Muscle layer of duodenum (tissue), 2 donors: ENCODE measurements around the gene GSK3A.

Experiments used
- H3K27ac ChIP-seq: one replicate; pipeline ENCODE4 v1.7.0; 2013; ENCODE audit warnings: mild to moderate bottlenecking, low read length
- H3K27me3 ChIP-seq: one replicate; pipeline ENCODE4 v1.7.0; 2013; ENCODE audit warnings: low read depth, mild to moderate bottlenecking, control low read depth, low read length
- H3K36me3 ChIP-seq, 2 donors: one replicate each; pipeline ENCODE4 v1.7.0; 2013; ENCODE audit warnings: low read length in 2 of 2, control low read depth in 1 of 2, mild to moderate bottlenecking in 1 of 2; ENCODE audit not compliant: insufficient read depth in 2 of 2, control insufficient read depth in 1 of 2
- H3K4me1 ChIP-seq, 2 donors: one replicate each; pipeline ENCODE4 v1.7.0; 2013; ENCODE audit warnings: low read length in 2 of 2, mild to moderate bottlenecking in 2 of 2, control low read depth in 1 of 2, moderate library complexity in 1 of 2; ENCODE audit not compliant: insufficient read depth in 2 of 2, control insufficient read depth in 1 of 2
- H3K4me3 ChIP-seq, 2 donors: one replicate each; pipeline ENCODE4 v1.7.0; 2013; ENCODE audit warnings: low read length in 2 of 2, low read depth in 1 of 2, mild to moderate bottlenecking in 1 of 2
- H3K9me3 ChIP-seq, 2 donors: one replicate each; pipeline ENCODE4 v1.7.0; 2013; ENCODE audit warnings: low read length in 2 of 2, control low read depth in 1 of 2, mild to moderate bottlenecking in 1 of 2; ENCODE audit not compliant: control insufficient read depth in 1 of 2
- donor health status: healthy.

GSK3A gene

GRCh38 chr19:42199440-42200115 lies 42.8 kb downstream of the GSK3A start:
- Histone ChIP-seq H3K36me3 (peaks cover 38 to 57% of the 10 kb centered on the region in 2 donors), H3K27ac (no peak overlapping the region)

GRCh38 chr19:42198676-42199439 lies 43.5 kb downstream of the GSK3A start:
- Histone ChIP-seq H3K36me3 (peaks cover 33 to 50% of the 10 kb centered on the region in 2 donors), H3K4me1 (peaks cover 4% of the 10 kb centered on the region in 2 donors), H3K27ac (no peak overlapping the region), H3K27me3 (no peaks in the 10 kb centered on the region), H3K4me3 (no peak overlapping the region), H3K9me3 (no peaks in the 10 kb centered on the region)

More at GRCh38 chr19:42199440-42200115, 42.8 kb downstream of the GSK3A start:
- no peaks in the 10 kb centered on the region for H3K9me3 ChIP-seq
- H3K27me3 ChIP-seq = no peaks in the 10 kb centered on the region
- peaks cover 4% of the 10 kb centered on the region in 2 donors for H3K4me1 ChIP-seq
- H3K4me3 ChIP-seq = no peak overlapping the region

- Histone ChIP-seq H3K9me3 (no peaks in the 10 kb centered on the region), H3K4me1 (peaks cover 4% of the 10 kb centered on the region in 2 donors), H3K27ac (no peak overlapping the region), H3K27me3 (no peaks in the 10 kb centered on the region), H3K4me3 (no peak overlapping the region), H3K36me3 (peaks cover 19 to 37% of the 10 kb centered on the region in 2 donors)
Measured at GRCh38 chr19:42197375-42197817, 45.0 kb downstream of the GSK3A start.

GRCh38 chr19:42196011-42197001 lies 46.1 kb downstream of the GSK3A start:
- no peaks in the 10 kb centered on the region for H3K9me3 ChIP-seq
- H3K4me1 ChIP-seq = peaks cover 4% of the 10 kb centered on the region in 2 donors
- no peak overlapping the region for H3K27ac ChIP-seq
- peaks cover 18 to 29% of the 10 kb centered on the region in 2 donors for H3K36me3 ChIP-seq
- H3K27me3 ChIP-seq = no peaks in the 10 kb centered on the region
- H3K4me3 ChIP-seq = no peak overlapping the region

GRCh38 chr19:42193706-42194105 lies 48.7 kb downstream of the GSK3A start:
- Histone ChIP-seq H3K4me3 (no peak overlapping the region), H3K9me3 (no peaks in the 10 kb centered on the region), H3K36me3 (peaks cover 6 to 14% of the 10 kb centered on the region in 2 donors), H3K4me1 (peaks cover 0 to 4% of the 10 kb centered on the region in 2 donors), H3K27ac (no peak overlapping the region), H3K27me3 (no peaks in the 10 kb centered on the region)

- no peak overlapping the region for H3K27ac ChIP-seq
- peaks cover 0 to 4% of the 10 kb centered on the region in 2 donors for H3K4me1 ChIP-seq
- no peaks in the 10 kb centered on the region for H3K27me3 ChIP-seq
- H3K4me3 ChIP-seq = no peak overlapping the region
- H3K36me3 ChIP-seq = peaks cover 4 to 12% of the 10 kb centered on the region in 2 donors
- H3K9me3 ChIP-seq = no peaks in the 10 kb centered on the region
Measured at GRCh38 chr19:42193294-42193693, 49.1 kb downstream of the GSK3A start.

- no peaks in the 10 kb centered on the region for H3K4me1 ChIP-seq
- H3K36me3 ChIP-seq = peaks cover 0 to 2% of the 10 kb centered on the region in 2 donors
- H3K4me3 ChIP-seq = no peak overlapping the region
- peak overlapping the region; percentile 80 for H3K27ac ChIP-seq
- no peaks in the 10 kb centered on the region for H3K9me3 ChIP-seq
- H3K27me3 ChIP-seq = no peaks in the 10 kb centered on the region
Measured at GRCh38 chr19:42191855-42192254, 50.5 kb downstream of the GSK3A start.

GRCh38 chr19:42191330-42191729 lies 51.1 kb downstream of the GSK3A start:
- H3K27ac ChIP-seq = peak overlapping the region; percentile 80
- H3K9me3 ChIP-seq = no peaks in the 10 kb centered on the region
- H3K4me3 ChIP-seq = no peak overlapping the region
- no peaks in the 10 kb centered on the region for H3K4me1 ChIP-seq
- H3K27me3 ChIP-seq = no peaks in the 10 kb centered on the region
- H3K36me3 ChIP-seq = no peaks in the 10 kb centered on the region

GRCh38 chr19:42189133-42189532 lies 53.3 kb downstream of the GSK3A start:
- no peaks in the 10 kb centered on the region for H3K27me3 ChIP-seq
- H3K36me3 ChIP-seq = no peaks in the 10 kb centered on the region
- no peak overlapping the region for H3K27ac ChIP-seq
- peaks cover 0 to 8% of the 10 kb centered on the region in 2 donors for H3K4me1 ChIP-seq
- H3K4me3 ChIP-seq = no peak overlapping the region
- no peaks in the 10 kb centered on the region for H3K9me3 ChIP-seq

GRCh38 chr19:42188665-42189064 lies 53.7 kb downstream of the GSK3A start:
- peaks cover 0 to 8% of the 10 kb centered on the region in 2 donors for H3K4me1 ChIP-seq
- no peak overlapping the region for H3K4me3 ChIP-seq
- no peaks in the 10 kb centered on the region for H3K27me3 ChIP-seq
- no peak overlapping the region for H3K27ac ChIP-seq
- no peaks in the 10 kb centered on the region for H3K9me3 ChIP-seq
- no peaks in the 10 kb centered on the region for H3K36me3 ChIP-seq

GRCh38 chr19:42185277-42185676 lies 57.1 kb downstream of the GSK3A start:
- Histone ChIP-seq H3K4me3 (no peak overlapping the region), H3K36me3 (no peaks in the 10 kb centered on the region), H3K27me3 (peaks cover 3% of the 10 kb centered on the region), H3K27ac (no peak overlapping the region), H3K9me3 (no peaks in the 10 kb centered on the region), H3K4me1 (peaks cover 0 to 8% of the 10 kb centered on the region in 2 donors)
